Endothelial cell of umbilical vein (primary cell): ENCODE data around the gene ENO2. TPM values are rescaled to one million over a fixed set of nuclear protein-coding genes. Genes with fewer than 3 reads are reported as not detected.

Experiments
- BruUV-seq: library from RNA; stranded (reverse); fragments of 400-500 nt; replicated peaks from 2 replicates; lab custom pipeline; 2021; lab: Mats Ljungman, UMichigan
- CTCF ChIA-PET: fragments of 300-600, 350-600 bp; sonication (Branson Sonifier 250); formaldehyde crosslinking; loops from one replicate; lab custom pipeline; 2021; ENCODE audit warnings: antibody characterized with exemption, inconsistent platforms; lab: Charles Lee
- POLR2A ChIA-PET: fragments of 300-600, 350-600 bp; sonication (Branson Sonifier 250); formaldehyde crosslinking; loops from one replicate; lab custom pipeline; 2021; ENCODE audit warnings: antibody characterized with exemption, inconsistent platforms; lab: Charles Lee
- DNase-seq: peaks from one replicate; pipeline ENCODE4 v3.0.0-alpha.2; 2011; ENCODE audit warnings: low read depth, low spot score
- FAIRE-seq: peaks from 2 replicates; lab custom pipeline; 2011; peaks lifted over from hg19 to GRCh38; lab: Jason Lieb, UNC
- H2AFZ ChIP-seq: 2 replicates; pipeline ENCODE4 v1.6.0; 2012; ENCODE audit warnings: low read depth, low read length, control low read depth, inconsistent platforms
- H3K27ac ChIP-seq: 2 replicates; pipeline ENCODE4 v1.5.1; 2011; ENCODE audit warnings: low read depth, mild to moderate bottlenecking, control low read depth, low read length, moderate library complexity; ENCODE audit not compliant: insufficient read depth
- H3K27me3 ChIP-seq, 2 experiments: 2 replicates each; pipeline versions ENCODE4 v1.6.0 to v1.6.1; 2011; ENCODE audit warnings: low read length in 2 of 2, mixed read lengths in 1 of 2; ENCODE audit not compliant: control insufficient read depth in 2 of 2, insufficient read depth in 2 of 2
- H3K36me3 ChIP-seq, 2 experiments: 2 replicates in 1 of 2; 3 replicates in 1 of 2; pipeline ENCODE4 v1.5.1; 2011; ENCODE audit warnings: low read length in 2 of 2, mild to moderate bottlenecking in 1 of 2, moderate library complexity in 1 of 2; ENCODE audit not compliant: control insufficient read depth in 2 of 2, insufficient read depth in 2 of 2; ENCODE audit errors: extremely low read depth in 1 of 2
- H3K4me1 ChIP-seq: 3 replicates; pipeline ENCODE4 v1.5.1; 2011; ENCODE audit warnings: mild to moderate bottlenecking, low read length; ENCODE audit not compliant: control insufficient read depth, insufficient read depth; ENCODE audit errors: extremely low read depth
- H3K4me2 ChIP-seq: 2 replicates; pipeline ENCODE4 v1.6.1; 2011; ENCODE audit warnings: low read length, control low read depth, mixed read lengths; ENCODE audit not compliant: insufficient read depth
- H3K4me3 ChIP-seq, 3 experiments: fragments of 200-600 bp in 1 of 3; sonication (generic), shearing (Covaris generic) in 1 of 3; replicated peaks in 1 of 3; 2 replicates each; pipeline ENCODE4 v1.5.1; 2011 to 2016; ENCODE audit warnings: control low read depth in 3 of 3, low read length in 3 of 3, mild to moderate bottlenecking in 2 of 3, inconsistent platforms in 1 of 3, low read depth in 1 of 3, moderate library complexity in 1 of 3; ENCODE audit not compliant: insufficient read depth in 1 of 3
- H3K79me2 ChIP-seq: 2 replicates; pipeline ENCODE4 v1.6.0; 2012; ENCODE audit warnings: low read length, inconsistent platforms; ENCODE audit not compliant: control insufficient read depth, insufficient read depth
- H3K9ac ChIP-seq: replicated peaks from 2 replicates; pipeline ENCODE3; 2011; ENCODE audit warnings: low read length, control low read depth; ENCODE audit not compliant: insufficient read depth; ENCODE audit errors: extremely low read depth
- H3K9me1 ChIP-seq: replicated peaks from 3 replicates; pipeline ENCODE4 v1.6.0; 2011; ENCODE audit warnings: mild to moderate bottlenecking, low read length; ENCODE audit not compliant: control insufficient read depth, insufficient read depth; ENCODE audit errors: extremely low read depth
- H3K9me3 ChIP-seq: replicated peaks from 2 replicates; pipeline ENCODE4 v1.5.1; 2012; ENCODE audit warnings: low read length, inconsistent platforms; ENCODE audit not compliant: control insufficient read depth, insufficient read depth
- H4K20me1 ChIP-seq: replicated peaks from 2 replicates; pipeline ENCODE3; 2011; ENCODE audit warnings: mild to moderate bottlenecking, low read length; ENCODE audit not compliant: control insufficient read depth, insufficient read depth; ENCODE audit errors: extremely low read depth
- EZH2 ChIP-seq: IDR thresholded peaks from 2 replicates; pipeline ENCODE4 v1.6.1; 2012; ENCODE audit warnings: borderline replicate concordance, low read depth, mild to moderate bottlenecking, moderate library complexity, low read length, inconsistent platforms; ENCODE audit not compliant: severe bottlenecking
- dilution Hi-C: fragments of 300-500 bp; cut with MboI; formaldehyde crosslinking; loops from one replicate; pipeline ENCODE4 v1.15.0; 2019; ENCODE audit warnings: low sequenced_read_pairs; ENCODE audit not compliant: extremely low pct_ligation_motif_present
- intact Hi-C: fragments of 100-400 bp; cut with micrococcal nuclease; formaldehyde crosslinking; loops from one replicate; pipeline ENCODE4 v1.10.0; 2022
- polyA plus RNA-seq, 4 experiments: library from polyadenylated mRNA; depleted of rRNA in 3 of 4; stranded (reverse) in 3 of 4; unstranded in 1 of 4; fragments of >200 nt; gene quantifications; 2 replicates each; pipeline versions ENCODE4 v1.2.1 to v1.2.3, GENCODE V29; 2011 to 2012; ENCODE audit warnings: missing spikeins in 1 of 4
- total RNA-seq: library from RNA; stranded (reverse); gene quantifications from 2 replicates; pipeline ENCODE4 v1.2.3, GENCODE V29; 2021
- TF ChIP-seq, protein P1 (sequence below), 2 donors: IDR thresholded peaks; 1 replicate in 1 of 2; 2 replicates in 1 of 2; pipeline ENCODE4 v1.5.1; 2011; ENCODE audit warnings: low read length in 2 of 2, mild to moderate bottlenecking in 2 of 2, moderate library complexity in 2 of 2, control low read depth in 1 of 2, inconsistent platforms in 1 of 2, low read depth in 1 of 2; ENCODE audit not compliant: insufficient read depth in 1 of 2; ENCODE audit errors: extremely low read depth in 1 of 2

ENO2 gene
- total and polyA plus RNA-seq, 2 donors (not counting 3 experiments of a cell fraction or from before 2014, with no cell fraction given): 11.4 to 18.6 TPM

GRCh38 chr12:6868211-6869048 lies 46.0 kb upstream of the ENO2 start:
- peaks cover 40% of the 10 kb centered on the region for H3K79me2 ChIP-seq
- no peak overlapping the region for H3K27ac ChIP-seq
- DNase-seq (no peak), FAIRE-seq (peak; percentile 81)
- peak overlapping the region; percentile 75 for H3K4me2 ChIP-seq
- peak overlapping the region; percentile 67 for H3K9ac ChIP-seq
- no peak overlapping the region for H2AFZ ChIP-seq
- TF ChIP-seq EZH2: no peak
- TF ChIP-seq, protein P1, sequence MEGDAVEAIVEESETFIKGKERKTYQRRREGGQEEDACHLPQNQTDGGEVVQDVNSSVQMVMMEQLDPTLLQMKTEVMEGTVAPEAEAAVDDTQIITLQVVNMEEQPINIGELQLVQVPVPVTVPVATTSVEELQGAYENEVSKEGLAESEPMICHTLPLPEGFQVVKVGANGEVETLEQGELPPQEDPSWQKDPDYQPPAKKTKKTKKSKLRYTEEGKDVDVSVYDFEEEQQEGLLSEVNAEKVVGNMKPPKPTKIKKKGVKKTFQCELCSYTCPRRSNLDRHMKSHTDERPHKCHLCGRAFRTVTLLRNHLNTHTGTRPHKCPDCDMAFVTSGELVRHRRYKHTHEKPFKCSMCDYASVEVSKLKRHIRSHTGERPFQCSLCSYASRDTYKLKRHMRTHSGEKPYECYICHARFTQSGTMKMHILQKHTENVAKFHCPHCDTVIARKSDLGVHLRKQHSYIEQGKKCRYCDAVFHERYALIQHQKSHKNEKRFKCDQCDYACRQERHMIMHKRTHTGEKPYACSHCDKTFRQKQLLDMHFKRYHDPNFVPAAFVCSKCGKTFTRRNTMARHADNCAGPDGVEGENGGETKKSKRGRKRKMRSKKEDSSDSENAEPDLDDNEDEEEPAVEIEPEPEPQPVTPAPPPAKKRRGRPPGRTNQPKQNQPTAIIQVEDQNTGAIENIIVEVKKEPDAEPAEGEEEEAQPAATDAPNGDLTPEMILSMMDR (IDR thresholded peaks at IDR 0.05; ENCODE audit: extremely low read depth in 1 of 2, insufficient read depth in 1 of 2, low read depth in 1 of 2, low read length in 2 of 2): peak in 1 of 2 donors; percentile 25
- no peaks in the 10 kb centered on the region for H3K27me3 ChIP-seq
- POLR2A ChIA-PET: interaction anchor here (1.1 to 2.4 kb wide), 5 partner anchors 16 to 76 kb away, joined by 3 to 48 read pairs (median 8); partner anchors contain the start of genes C12orf57, CDCA3, LRRC23 and RNU7-1
- dilution Hi-C loops (no loop called here), intact Hi-C loops (loop anchor here (1.0 kb wide), 4 partner anchors 16 to 97 kb away; partner anchors contain the start of genes RNU7-1 and USP5)
- peaks cover 2 to 30% of the 10 kb centered on the region in 2 experiments for H3K36me3 ChIP-seq
- no peaks in the 10 kb centered on the region for H4K20me1 ChIP-seq
- peaks cover 36% of the 10 kb centered on the region for H3K4me1 ChIP-seq
- no TSS peak for BruUV-seq
- H3K4me3 ChIP-seq: peak overlapping the region; percentile 60 to 95 (median 75)
- no peaks in the 10 kb centered on the region for H3K9me1 ChIP-seq
- CTCF ChIA-PET: interaction anchor here (0.9 to 3.9 kb wide), 17 partner anchors 10 to 246 kb away, joined by 3 to 43 read pairs (median 7); partner anchors contain the start of genes C12orf57, C1RL, CDCA3 and RNU7-1
- no peaks in the 10 kb centered on the region for H3K9me3 ChIP-seq
